ENCODE data around the gene OR52E5.

- TF ChIP-seq EZH2 (IDR thresholded peaks at IDR 0.05; ENCODE audit: borderline replicate concordance) (no peak), CTCF (IDR thresholded peaks at IDR 0.05; ENCODE audit: poor library complexity) (no peak)
These were observed 38.1 kb downstream of the OR52E5 start for GRCh38 chr11:5931061-5931460.

Data from hepatocyte (in vitro differentiated cells).